AG04450 (cell line): ENCODE results near the gene TMEM151A. TPM values are rescaled to one million over a fixed set of nuclear protein-coding genes. Genes with fewer than 3 reads are reported as not detected.
"Not testable (repeated sequence)": the region's sequence is repeated elsewhere in the genome, so short reads cannot be mapped to it uniquely, and the experiment has no call there.

Experiments used
- CTCF ChIA-PET: fragments of 300-600, 350-600 bp; formaldehyde crosslinking; extraction: SDS; loops from one replicate; lab custom pipeline; 2022; ENCODE audit warnings: antibody characterized with exemption, inconsistent platforms; lab: Charles Lee
- POLR2A ChIA-PET: fragments of 350-600 bp; formaldehyde crosslinking; extraction: SDS; loops from one replicate; lab custom pipeline; 2021; ENCODE audit warnings: antibody characterized with exemption, inconsistent platforms; lab: Yijun Ruan, JAX
- DNase-seq: peaks from one replicate; pipeline ENCODE4 v3.0.0-alpha.2; 2011; ENCODE audit warnings: low read depth, low spot score
- H3K27ac ChIP-seq: one replicate; pipeline ENCODE4 v1.5.1; 2012; ENCODE audit warnings: low read depth, low read length, control low read depth
- H3K27me3 ChIP-seq: one replicate; pipeline ENCODE4 v1.6.0; 2012; ENCODE audit warnings: low read length; ENCODE audit not compliant: control insufficient read depth, insufficient read depth
- H3K4me3 ChIP-seq: 2 replicates; pipeline ENCODE4 v1.5.1; 2011; ENCODE audit warnings: mild to moderate bottlenecking, low read depth, low read length, control low read depth
- H3K9me3 ChIP-seq: 2 replicates; pipeline ENCODE4 v1.5.1; 2012; ENCODE audit warnings: low read length; ENCODE audit not compliant: control insufficient read depth, insufficient read depth
- CTCF ChIP-seq: IDR thresholded peaks from 2 replicates; pipeline ENCODE4 v1.5.1; 2011; ENCODE audit warnings: low read depth, low read length, control low read depth, inconsistent platforms
- polyA plus RNA-seq: library from polyadenylated mRNA; depleted of rRNA; stranded (reverse); fragments of >200 nt; gene quantifications from 2 replicates; pipeline ENCODE4 v1.2.3, GENCODE V29; 2011

The TMEM151A gene
- polyA plus RNA-seq, 1 experiment: not detected

- Histone ChIP-seq H3K4me3 (no peak overlapping the region), H3K9me3 (no peaks in the 10 kb centered on the region), H3K27me3 (no peaks in the 10 kb centered on the region), H3K27ac (no peak overlapping the region)
- ChIA-PET CTCF (interaction anchor here (1.2 to 2.3 kb wide), 2 partner anchors 11 to 25 kb away, joined by 8 to 9 read pairs; no protein-coding TSS in a partner anchor), POLR2A (no interaction called here)
- DNase-seq: no peak
- TF ChIP-seq CTCF: no peak
Observed at GRCh38 chr11:66247801-66248200, 43.9 kb upstream of the TMEM151A start.

- POLR2A ChIA-PET: no interaction called here
- H3K27me3 ChIP-seq: no peaks in the 10 kb centered on the region
- no peak overlapping the region for H3K4me3 ChIP-seq
- no peak for TF ChIP-seq CTCF
- CTCF ChIA-PET: no interaction called here
- no peaks in the 10 kb centered on the region for H3K9me3 ChIP-seq
- no peak overlapping the region for H3K27ac ChIP-seq
- DNase-seq: no peak
Observed at GRCh38 chr11:66248903-66249302, 42.8 kb upstream of the TMEM151A start.

- no peak for DNase-seq
- POLR2A ChIA-PET: no interaction called here
Observed at GRCh38 chr11:66251809-66252208, 39.9 kb upstream of the TMEM151A start.

GRCh38 chr11:66253081-66253480 is 38.6 kb upstream of the TMEM151A start:
- not testable (repeated sequence) for H3K9me3 ChIP-seq, DNase-seq, H3K4me3 ChIP-seq, H3K27ac ChIP-seq, H3K27me3 ChIP-seq
- ChIA-PET CTCF (interaction anchor here (2.1 kb wide), 1 partner anchor 31 kb away, joined by 6 read pairs; no protein-coding TSS in a partner anchor), POLR2A (interaction anchor here (0.7 kb wide), 1 partner anchor 247 kb away, joined by 4 read pairs; no protein-coding TSS in a partner anchor)

More at GRCh38 chr11:66251809-66252208, 39.9 kb upstream of the TMEM151A start:
- CTCF ChIA-PET: interaction anchor here (1.0 to 2.1 kb wide), 2 partner anchors 30 kb away, joined by 3 to 6 read pairs; no protein-coding TSS in a partner anchor
- TF ChIP-seq CTCF: no peak
- Histone ChIP-seq H3K27me3 (no peaks in the 10 kb centered on the region), H3K27ac (no peak overlapping the region), H3K9me3 (no peaks in the 10 kb centered on the region), H3K4me3 (no peak overlapping the region)

GRCh38 chr11:66258473-66258893 is 33.2 kb upstream of the TMEM151A start:
- Histone ChIP-seq H3K9me3 (no peaks in the 10 kb centered on the region; the same call in 1 of the 2 replicates), H3K27ac (no peak overlapping the region), H3K4me3 (peak overlapping the region; percentile 87), H3K27me3 (no peaks in the 10 kb centered on the region)
- POLR2A ChIA-PET: interaction anchor here (0.6 to 2.4 kb wide), 5 partner anchors 9 to 207 kb away, joined by 3 to 13 read pairs (median 4); partner anchors contain the start of genes RAB1B, RIN1, SF3B2 and YIF1A
- no peak for DNase-seq
- CTCF ChIA-PET: interaction anchor here (0.6 to 1.6 kb wide), 10 partner anchors 11 to 205 kb away, joined by 3 to 10 read pairs (median 4); no protein-coding TSS in a partner anchor
- no peak for TF ChIP-seq CTCF
